Measurements from ENCODE around the gene FAM13C.
A peak's percentile ranks its signal among the peaks of the same experiment; 100 is the strongest.
"Not testable (repeated sequence)": the region's sequence is repeated elsewhere in the genome, so short reads cannot be mapped to it uniquely, and the experiment has no call there.

Gene FAM13C

GRCh38 chr10:59362144-59362958, at the start of gene FAM13C:
Gene FAM13C (minus strand): TSS chr10:59362549. CDS start chr10:59362460, 89 bp downstream.
- no peak for DNase-seq (ENCODE audit: low spot score)

- DNase-seq (ENCODE audit: low spot score): no peak
Measured at GRCh38 chr10:59405235-59405634, 42.9 kb upstream of the FAM13C start.

- no peak for DNase-seq (ENCODE audit: low spot score)
Measured at GRCh38 chr10:59400214-59400613, 37.9 kb upstream of the FAM13C start.

- not testable (repeated sequence) for DNase-seq (ENCODE audit: low spot score)
Measured at GRCh38 chr10:59399329-59399728, 37.0 kb upstream of the FAM13C start.

GRCh38 chr10:59397961-59398360, 35.6 kb upstream of the FAM13C start:
- DNase-seq (ENCODE audit: low spot score): no peak

GRCh38 chr10:59395984-59396383, 33.6 kb upstream of the FAM13C start:
- no peak for DNase-seq (ENCODE audit: low spot score)

GRCh38 chr10:59393349-59393748, 31.0 kb upstream of the FAM13C start:
- peak; percentile 1 for DNase-seq (ENCODE audit: low spot score)

- DNase-seq (ENCODE audit: low spot score): no peak
Measured at GRCh38 chr10:59391060-59391459, 28.7 kb upstream of the FAM13C start.

- DNase-seq (ENCODE audit: low spot score): no peak
Measured at GRCh38 chr10:59388671-59388976, 26.3 kb upstream of the FAM13C start.

GRCh38 chr10:59387951-59388670, 25.8 kb upstream of the FAM13C start:
- DNase-seq (ENCODE audit: low spot score): peak; percentile 43

GRCh38 chr10:59384761-59385160, 22.4 kb upstream of the FAM13C start:
- DNase-seq (ENCODE audit: low spot score): no peak

- DNase-seq (ENCODE audit: low spot score): no peak
Measured at GRCh38 chr10:59383908-59384307, 21.6 kb upstream of the FAM13C start.

GRCh38 chr10:59383436-59383835, 21.1 kb upstream of the FAM13C start:
- DNase-seq (ENCODE audit: low spot score): no peak

- no peak for DNase-seq (ENCODE audit: low spot score)
Measured at GRCh38 chr10:59382831-59383295, 20.5 kb upstream of the FAM13C start.

- DNase-seq (ENCODE audit: low spot score): no peak
Measured at GRCh38 chr10:59381687-59382086, 19.3 kb upstream of the FAM13C start.

- DNase-seq (ENCODE audit: low spot score): no peak
Measured at GRCh38 chr10:59376846-59377245, 14.5 kb upstream of the FAM13C start.

GRCh38 chr10:59375990-59376389, 13.6 kb upstream of the FAM13C start:
- DNase-seq (ENCODE audit: low spot score): no peak

GRCh38 chr10:59374916-59375315, 12.6 kb upstream of the FAM13C start:
- no peak for DNase-seq (ENCODE audit: low spot score)

- no peak for DNase-seq (ENCODE audit: low spot score)
Measured at GRCh38 chr10:59373071-59373470, 10.7 kb upstream of the FAM13C start.

- DNase-seq (ENCODE audit: low spot score): no peak
Measured at GRCh38 chr10:59372543-59372942, 10.2 kb upstream of the FAM13C start.

GRCh38 chr10:59366290-59366689, 3.9 kb upstream of the FAM13C start:
- DNase-seq (ENCODE audit: low spot score): no peak

GRCh38 chr10:59363446-59363958, 1.2 kb upstream of the FAM13C start:
- DNase-seq (ENCODE audit: low spot score): no peak

- no peak for DNase-seq (ENCODE audit: low spot score)
Measured at GRCh38 chr10:59362959-59363381, 621 bp upstream of the FAM13C start.
